Trophoblast cell (in vitro differentiated cells and primary cell): Measurements from ENCODE around the gene TAS1R3.

ENCODE experiments used
- DNase-seq, 2 donors: peaks; one replicate each; pipeline ENCODE4 v3.0.0-alpha.2; 2016
- H2AFZ ChIP-seq: 2 replicates; pipeline ENCODE4 v1.6.1; 2013; ENCODE audit warnings: low read length, moderate library complexity, mild to moderate bottlenecking; ENCODE audit not compliant: insufficient read depth, poor library complexity
- H2AK5ac ChIP-seq: 2 replicates; pipeline ENCODE4 v1.6.1; 2013; ENCODE audit warnings: mild to moderate bottlenecking, low read length
- H2BK120ac ChIP-seq: 2 replicates; pipeline ENCODE4 v1.6.1; 2013; ENCODE audit warnings: low read length, mild to moderate bottlenecking, moderate library complexity; ENCODE audit not compliant: insufficient read depth, poor library complexity
- H2BK12ac ChIP-seq: 2 replicates; pipeline ENCODE4 v1.6.1; 2013; ENCODE audit warnings: mild to moderate bottlenecking, low read length, moderate library complexity
- H2BK5ac ChIP-seq: 2 replicates; pipeline ENCODE4 v1.6.1; 2013; ENCODE audit warnings: low read length, low read depth, moderate library complexity, mild to moderate bottlenecking; ENCODE audit not compliant: poor library complexity
- H3K14ac ChIP-seq: 2 replicates; pipeline ENCODE4 v1.6.1; 2013; ENCODE audit warnings: mild to moderate bottlenecking, low read length
- H3K18ac ChIP-seq: 2 replicates; pipeline ENCODE4 v1.6.1; 2013; ENCODE audit warnings: mild to moderate bottlenecking, low read length
- H3K23ac ChIP-seq: 2 replicates; pipeline ENCODE4 v1.6.1; 2013; ENCODE audit warnings: low read length
- H3K27ac ChIP-seq: 2 replicates; pipeline ENCODE4 v1.5.1; 2013; ENCODE audit warnings: low read depth, mild to moderate bottlenecking, inconsistent platforms, low read length, moderate library complexity
- H3K27me3 ChIP-seq: 2 replicates; pipeline ENCODE4 v1.6.1; 2013; ENCODE audit warnings: inconsistent platforms, mild to moderate bottlenecking, low read length, moderate library complexity; ENCODE audit not compliant: insufficient read depth
- H3K36me3 ChIP-seq, 2 experiments: 1 replicate in 1 of 2; 2 replicates in 1 of 2; pipeline ENCODE4 v1.6.1; 2013; ENCODE audit warnings: low read length in 2 of 2, mild to moderate bottlenecking in 2 of 2, moderate library complexity in 1 of 2; ENCODE audit not compliant: insufficient read depth in 2 of 2, control insufficient read depth in 1 of 2
- H3K4ac ChIP-seq: 2 replicates; pipeline ENCODE4 v1.6.1; 2013; ENCODE audit warnings: low read depth, mild to moderate bottlenecking, low read length, moderate library complexity
- H3K4me1 ChIP-seq, 2 experiments: 1 replicate in 1 of 2; 2 replicates in 1 of 2; pipeline ENCODE4 v1.6.1; 2013; ENCODE audit warnings: low read length in 2 of 2, mild to moderate bottlenecking in 2 of 2, moderate library complexity in 1 of 2; ENCODE audit not compliant: insufficient read depth in 2 of 2, control insufficient read depth in 1 of 2
- H3K4me2 ChIP-seq: 2 replicates; pipeline ENCODE4 v1.6.1; 2013; ENCODE audit warnings: inconsistent platforms, mild to moderate bottlenecking, low read length, moderate library complexity
- H3K4me3 ChIP-seq: 2 replicates; pipeline ENCODE4 v1.5.1; 2013; ENCODE audit warnings: mild to moderate bottlenecking, low read depth, low read length, inconsistent platforms
- H3K79me1 ChIP-seq: one replicate; pipeline ENCODE4 v1.6.1; 2013; ENCODE audit warnings: low read length
- H3K79me2 ChIP-seq: 2 replicates; pipeline ENCODE4 v1.6.1; 2013; ENCODE audit warnings: low read length, mild to moderate bottlenecking; ENCODE audit not compliant: control insufficient read depth, insufficient read depth, poor library complexity
- H3K9ac ChIP-seq: 2 replicates; pipeline ENCODE4 v1.6.1; 2013; ENCODE audit warnings: mild to moderate bottlenecking, low read length
- H3K9me3 ChIP-seq: 2 replicates; pipeline ENCODE4 v1.6.1; 2013; ENCODE audit warnings: low read depth, mild to moderate bottlenecking, control low read depth, inconsistent platforms, low read length; ENCODE audit not compliant: insufficient read depth
- H4K12ac ChIP-seq: 2 replicates; pipeline ENCODE4 v1.6.1; 2013; ENCODE audit warnings: low read depth, mild to moderate bottlenecking, low read length, moderate library complexity
- H4K8ac ChIP-seq: 2 replicates; pipeline ENCODE4 v1.6.1; 2013; ENCODE audit warnings: low read depth, mild to moderate bottlenecking, low read length, moderate library complexity
- H4K91ac ChIP-seq: one replicate; pipeline ENCODE4 v1.6.1; 2013; ENCODE audit warnings: low read depth, mild to moderate bottlenecking, low read length, moderate library complexity
- WGBS: extraction: QIAGEN DNeasy Blood & Tissue Kit; methylation state at CpG from one replicate; pipeline ENCODE4 v1.1.7; 2013; ENCODE audit warnings: missing lambda C conversion rate; ENCODE audit not compliant: insufficient read length, insufficient coverage; ENCODE audit errors: extremely low coverage; 5-methylcytosine and 5-hydroxymethylcytosine counted together

TAS1R3 gene

GRCh38 chr1:1322418-1322817 lies 8.7 kb upstream of the TAS1R3 start:
- Histone ChIP-seq H3K27ac (no peak overlapping the region), H4K91ac (no peak overlapping the region), H3K18ac (no peak overlapping the region), H3K79me2 (peaks cover 26% of the 10 kb centered on the region), H2BK5ac (no peak overlapping the region), H3K36me3 (peaks cover 38 to 40% of the 10 kb centered on the region in 2 experiments), H3K14ac (no peak overlapping the region), H2BK12ac (no peak overlapping the region), H2AK5ac (no peak overlapping the region), H3K79me1 (peaks cover 9% of the 10 kb centered on the region), H3K23ac (no peak overlapping the region), H3K4ac (peak overlapping the region; percentile 21), H3K4me3 (no peak overlapping the region), H4K12ac (no peak overlapping the region), H3K4me1 (peaks cover 12 to 16% of the 10 kb centered on the region in 2 experiments), H3K9ac (no peak overlapping the region), H2AFZ (no peak overlapping the region), H3K27me3 (no peaks in the 10 kb centered on the region), H3K9me3 (peaks cover 3% of the 10 kb centered on the region), H3K4me2 (no peak overlapping the region), H4K8ac (no peak overlapping the region), H2BK120ac (no peak overlapping the region)
- no CpG with 5 or more reads among the region's 14 CpGs for WGBS
- DNase-seq = no peak

GRCh38 chr1:1322952-1323351 lies 8.1 kb upstream of the TAS1R3 start:
- Histone ChIP-seq H3K18ac (no peak overlapping the region), H3K27me3 (no peaks in the 10 kb centered on the region), H3K9ac (no peak overlapping the region), H2BK12ac (no peak overlapping the region), H2AK5ac (no peak overlapping the region), H4K12ac (no peak overlapping the region), H3K9me3 (peaks cover 3% of the 10 kb centered on the region), H4K91ac (no peak overlapping the region), H3K79me2 (peaks cover 26% of the 10 kb centered on the region), H2BK5ac (no peak overlapping the region), H3K4ac (peak overlapping the region; percentile 21), H3K23ac (no peak overlapping the region), H2AFZ (no peak overlapping the region), H3K4me1 (peaks cover 12 to 14% of the 10 kb centered on the region in 2 experiments), H3K14ac (no peak overlapping the region), H3K4me2 (no peak overlapping the region), H4K8ac (no peak overlapping the region), H2BK120ac (no peak overlapping the region), H3K36me3 (peaks cover 42 to 44% of the 10 kb centered on the region in 2 experiments), H3K4me3 (no peak overlapping the region), H3K27ac (no peak overlapping the region), H3K79me1 (peaks cover 9% of the 10 kb centered on the region)
- no CpG with 5 or more reads among the region's 10 CpGs for WGBS
- DNase-seq = no peak

- peak overlapping the region; percentile 93 for H4K8ac ChIP-seq
- peak overlapping the region; percentile 94 for H4K12ac ChIP-seq
- H2AK5ac ChIP-seq = peak overlapping the region; percentile 78
- peaks cover 12% of the 10 kb centered on the region in 2 experiments for H3K4me1 ChIP-seq
- H3K27ac ChIP-seq = peak overlapping the region; percentile 22
- H2BK5ac ChIP-seq = peak overlapping the region; percentile 59
- no peaks in the 10 kb centered on the region for H3K27me3 ChIP-seq
- H3K23ac ChIP-seq = no peak overlapping the region
- H2BK120ac ChIP-seq = peak overlapping the region; percentile 29
- peak overlapping the region; percentile 50 for H3K18ac ChIP-seq
- peak overlapping the region; percentile 87 for H3K14ac ChIP-seq
- peak overlapping the region; percentile 99 for H3K4me3 ChIP-seq
- peaks cover 9% of the 10 kb centered on the region for H3K79me1 ChIP-seq
- no peak for DNase-seq
- H2AFZ ChIP-seq = peak overlapping the region; percentile 77
- H3K4me2 ChIP-seq = peak overlapping the region; percentile 86
- peaks cover 43% of the 10 kb centered on the region in 2 experiments for H3K36me3 ChIP-seq
- no peak overlapping the region for H2BK12ac ChIP-seq
- H3K9me3 ChIP-seq = peaks cover 3% of the 10 kb centered on the region
- peak overlapping the region; percentile 71 for H4K91ac ChIP-seq
- H3K9ac ChIP-seq = peak overlapping the region; percentile 97
- no CpG with 5 or more reads among the region's 41 CpGs for WGBS
- peak overlapping the region; percentile 99 for H3K4ac ChIP-seq
- peaks cover 26% of the 10 kb centered on the region for H3K79me2 ChIP-seq
Observed at GRCh38 chr1:1324084-1324523, 7.0 kb upstream of the TAS1R3 start.

- H3K9me3 ChIP-seq = peaks cover 8% of the 10 kb centered on the region
- DNase-seq = peak; percentile 89 to 96
- peak within 1 kb of the TSS; percentile 26 for H3K27ac ChIP-seq
- H3K79me1 ChIP-seq = peaks cover 9% of the 10 kb centered on the region
- H4K12ac ChIP-seq = peak within 1 kb of the TSS; percentile 94
- no peaks in the 10 kb centered on the region for H3K27me3 ChIP-seq
- peak within 1 kb of the TSS; percentile 99 for H3K4me3 ChIP-seq
- no peak within 1 kb of the TSS for H2BK12ac ChIP-seq
- peaks cover 37 to 38% of the 10 kb centered on the region in 2 experiments for H3K36me3 ChIP-seq
- H3K14ac ChIP-seq = peak within 1 kb of the TSS; percentile 93
- H3K23ac ChIP-seq = no peak within 1 kb of the TSS
- H2BK120ac ChIP-seq = peak within 1 kb of the TSS; percentile 29
- H2AK5ac ChIP-seq = peak within 1 kb of the TSS; percentile 92
- peaks cover 26% of the 10 kb centered on the region for H3K79me2 ChIP-seq
- H3K4me2 ChIP-seq = peak within 1 kb of the TSS; percentile 86
- peak within 1 kb of the TSS; percentile 99 for H3K4ac ChIP-seq
- H4K8ac ChIP-seq = peak within 1 kb of the TSS; percentile 93
- H3K4me1 ChIP-seq = peaks cover 12% of the 10 kb centered on the region in 2 experiments
- no CpG with 5 or more reads among the region's 84 CpGs for WGBS
- peak within 1 kb of the TSS; percentile 80 for H2AFZ ChIP-seq
- peak within 1 kb of the TSS; percentile 50 for H3K18ac ChIP-seq
- H2BK5ac ChIP-seq = peak within 1 kb of the TSS; percentile 59
- peak within 1 kb of the TSS; percentile 97 for H3K9ac ChIP-seq
- H4K91ac ChIP-seq = peak within 1 kb of the TSS; percentile 93
Observed at GRCh38 chr1:1324524-1325287, 6.4 kb upstream of the TAS1R3 start, which contains the start of the genes CPTP and INTS11. CPTP (plus strand) TSS chr1:1324802; CDS start chr1:1326911, 2,109 bp downstream. INTS11 (minus strand) TSS chr1:1324660; CDS start chr1:1324608, 52 bp downstream.
